Large intestine (tissue), 3 donors: Measurements from ENCODE around the gene CSRP1. TPM values are rescaled to one million over a fixed set of nuclear protein-coding genes. Genes with fewer than 3 reads are reported as not detected.
A peak's percentile ranks its signal among the peaks of the same experiment; 100 is the strongest.

ENCODE experiments used
- DNase-seq, 2 donors: peaks; one replicate each; pipeline versions ENCODE4 v3.0.0 to v3.0.0-alpha.2; 2013
- H3K27ac ChIP-seq: one replicate; pipeline ENCODE4 v1.5.1; 2013; ENCODE audit warnings: low read length
- H3K27me3 ChIP-seq: 2 replicates; pipeline ENCODE4 v1.6.1; 2013; ENCODE audit warnings: low read length; ENCODE audit not compliant: control insufficient read depth, insufficient read depth
- H3K36me3 ChIP-seq: 2 replicates; pipeline ENCODE4 v1.6.1; 2013; ENCODE audit warnings: low read length; ENCODE audit not compliant: control insufficient read depth, insufficient read depth
- H3K4me1 ChIP-seq: one replicate; pipeline ENCODE4 v1.6.1; 2013; ENCODE audit warnings: low read length; ENCODE audit not compliant: control insufficient read depth, insufficient read depth
- H3K4me3 ChIP-seq: one replicate; pipeline ENCODE4 v1.5.1; 2013; ENCODE audit warnings: low read length
- H3K9me3 ChIP-seq: one replicate; pipeline ENCODE4 v1.6.1; 2013; ENCODE audit warnings: mild to moderate bottlenecking, low read depth, low read length, moderate library complexity; ENCODE audit not compliant: control insufficient read depth
- WGBS: methylation state at CpG from one replicate; pipeline ENCODE4 v1.1.5; 2013; ENCODE audit warnings: low lambda C conversion rate; ENCODE audit not compliant: insufficient coverage; 5-methylcytosine and 5-hydroxymethylcytosine counted together
- polyA plus RNA-seq: library from polyadenylated mRNA; unstranded; fragments of 120-200 nt; gene quantifications from one replicate; pipeline ENCODE4 v1.2.1, GENCODE V29; 2013

Gene CSRP1
- polyA plus RNA-seq, 1 donor, result 187 TPM

DNA sequence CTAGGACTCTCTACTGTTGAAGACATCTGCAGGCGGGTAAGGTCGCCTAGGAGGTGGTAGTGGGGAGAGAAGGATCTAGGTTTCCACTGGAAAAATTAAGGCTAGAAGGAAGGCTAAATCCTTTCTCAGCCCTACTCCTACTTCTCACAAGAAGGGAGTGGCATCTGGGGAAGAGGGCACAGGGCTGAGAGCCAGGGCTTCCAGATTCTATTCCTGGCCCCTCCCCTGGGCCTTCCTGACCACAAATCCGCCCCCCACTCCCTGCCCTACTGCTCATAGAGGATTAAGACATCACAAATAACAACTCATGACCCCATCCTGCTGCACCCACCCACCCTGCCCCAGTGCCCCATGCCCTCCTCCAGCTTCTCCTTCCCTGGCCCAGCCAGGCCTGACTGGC is 40.4 kb downstream of the CSRP1 start:
- no CpG with 5 or more reads among the region's 3 CpGs for WGBS
- H3K4me1 ChIP-seq, result peaks cover 20% of the 10 kb centered on the region
- no peaks in the 10 kb centered on the region for H3K9me3 ChIP-seq
- H3K27me3 ChIP-seq, result peaks cover 23% of the 10 kb centered on the region
- no peak for DNase-seq
- H3K27ac ChIP-seq, result no peak overlapping the region
- H3K4me3 ChIP-seq, result no peak overlapping the region
- H3K36me3 ChIP-seq, result peaks cover 8% of the 10 kb centered on the region

GRCh38 chr1:201465698-201466290 is 41.1 kb downstream of the CSRP1 start:
- no peak for DNase-seq
- H3K27me3 ChIP-seq, result peaks cover 23% of the 10 kb centered on the region
- no peak overlapping the region for H3K27ac ChIP-seq
- no peak overlapping the region for H3K4me3 ChIP-seq
- H3K9me3 ChIP-seq, result no peaks in the 10 kb centered on the region
- peaks cover 25% of the 10 kb centered on the region for H3K4me1 ChIP-seq
- peaks cover 8% of the 10 kb centered on the region for H3K36me3 ChIP-seq
- WGBS, result no CpG with 5 or more reads among the region's 9 CpGs

DNA sequence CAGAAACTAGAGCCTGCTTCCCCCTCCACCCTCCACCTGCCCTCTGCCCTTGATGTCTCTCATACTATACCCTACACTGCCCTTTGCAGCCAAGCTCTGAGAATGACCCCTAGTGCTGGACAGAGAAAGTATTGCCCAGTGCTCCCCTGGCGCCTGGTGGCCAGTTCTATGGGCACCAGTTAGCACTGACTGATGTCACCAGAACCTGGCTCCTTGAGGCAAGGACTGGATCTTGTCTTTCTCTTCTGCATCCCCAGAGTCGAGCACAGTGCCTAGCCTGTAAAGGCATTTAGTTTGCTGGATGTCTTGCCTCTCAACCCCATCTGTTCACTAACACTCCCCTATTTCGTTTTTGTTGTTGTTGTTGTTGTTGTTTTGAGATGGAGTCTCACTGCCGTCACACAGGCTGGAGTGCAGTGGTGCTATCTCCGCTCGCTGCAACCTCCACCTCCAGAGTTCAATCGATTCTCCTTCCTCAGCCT is 43.8 kb downstream of the CSRP1 start:
- H3K9me3 ChIP-seq, result no peaks in the 10 kb centered on the region
- no CpG with 5 or more reads among the region's 7 CpGs for WGBS
- no peak for DNase-seq
- no peak overlapping the region for H3K27ac ChIP-seq
- peaks cover 23% of the 10 kb centered on the region for H3K4me1 ChIP-seq
- peaks cover 8% of the 10 kb centered on the region for H3K36me3 ChIP-seq
- H3K27me3 ChIP-seq, result peaks cover 5% of the 10 kb centered on the region
- no peak overlapping the region for H3K4me3 ChIP-seq

DNA sequence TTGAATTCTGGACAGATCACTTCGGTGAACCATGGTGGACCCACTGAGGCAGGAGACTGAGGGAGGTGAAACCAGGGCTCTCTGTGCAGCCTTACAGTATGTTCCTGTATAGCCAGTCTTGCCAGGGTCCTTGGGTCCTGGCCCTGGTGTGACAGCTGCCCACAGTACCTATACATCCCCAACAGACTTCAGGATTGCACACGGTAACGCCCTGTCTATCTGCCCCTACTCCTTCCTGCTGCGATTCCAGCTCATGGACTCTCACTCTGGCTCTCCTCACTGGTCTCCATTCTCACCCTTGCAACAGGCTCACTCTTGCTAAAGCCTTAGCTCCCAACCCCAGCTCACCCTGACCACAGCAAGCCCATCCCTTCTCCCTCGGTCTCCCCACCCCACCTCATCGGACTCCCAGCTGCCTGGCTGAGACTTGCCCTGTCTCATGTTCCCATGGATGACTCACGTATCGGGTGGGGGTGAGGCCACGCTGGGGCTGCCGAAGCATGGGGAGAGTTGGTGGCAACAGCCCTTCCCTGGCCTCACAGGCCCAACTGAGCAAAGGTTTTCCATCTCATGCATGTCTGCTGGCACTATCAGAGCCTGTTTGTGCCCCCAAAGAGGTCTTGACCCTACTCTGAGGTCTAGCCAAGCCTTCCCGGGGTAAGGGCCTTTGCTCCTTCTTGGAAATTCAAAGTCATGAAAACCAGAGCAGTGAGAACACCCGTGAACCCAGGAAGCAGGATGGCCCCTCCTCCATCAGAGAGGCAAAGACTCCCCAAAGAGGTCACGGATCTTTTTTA is 45.1 kb downstream of the CSRP1 start:
- Histone ChIP-seq H3K4me1 (peaks cover 17% of the 10 kb centered on the region), H3K36me3 (peaks cover 8% of the 10 kb centered on the region), H3K27me3 (no peaks in the 10 kb centered on the region), H3K9me3 (no peaks in the 10 kb centered on the region), H3K27ac (peak overlapping the region; percentile 88), H3K4me3 (no peak overlapping the region)
- WGBS, result 100% methylated on average over 1 of the region's 13 CpGs
- peak; percentile 85 to 87 for DNase-seq

DNA sequence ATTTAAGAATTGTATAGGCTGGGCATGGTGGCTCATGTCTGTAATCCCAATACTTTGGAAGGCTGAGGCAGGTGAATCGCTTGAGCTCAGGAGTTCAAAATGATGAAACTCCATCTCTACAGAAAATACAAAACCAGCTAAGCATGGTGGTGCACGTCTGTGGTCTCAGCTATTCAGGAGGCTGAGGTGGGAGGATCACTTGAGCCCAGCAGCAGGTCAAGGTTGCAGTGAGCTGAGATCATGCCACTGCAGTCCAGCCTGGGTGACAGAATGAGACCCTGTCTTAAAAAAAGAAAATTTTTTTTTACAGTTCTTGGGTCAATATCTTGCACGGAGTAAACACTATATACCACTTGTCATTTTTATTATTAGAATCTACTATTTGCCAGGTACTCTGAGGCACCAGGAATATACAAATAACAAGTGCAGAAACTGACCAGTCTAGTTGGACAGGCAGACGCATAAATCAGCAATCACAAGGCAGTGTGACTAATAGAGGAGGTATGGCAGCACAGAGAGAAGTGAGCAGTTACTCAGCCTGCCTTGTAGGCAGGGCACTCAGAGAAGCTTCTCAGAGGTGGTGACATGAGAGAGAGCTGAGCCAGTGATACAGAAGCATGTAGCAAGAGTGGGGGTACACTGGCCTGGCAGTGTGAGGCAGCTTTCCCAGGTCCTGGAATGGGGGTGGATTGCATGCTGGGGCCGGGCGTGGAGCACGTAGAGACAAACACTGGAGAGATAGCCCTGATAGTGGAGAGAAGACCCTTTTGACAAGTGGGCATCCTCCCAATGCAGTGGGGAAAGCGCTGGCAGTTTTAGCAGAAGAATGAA is 45.9 kb downstream of the CSRP1 start:
- H3K9me3 ChIP-seq, result no peaks in the 10 kb centered on the region
- H3K36me3 ChIP-seq, result peaks cover 8% of the 10 kb centered on the region
- no peaks in the 10 kb centered on the region for H3K27me3 ChIP-seq
- peak overlapping the region; percentile 88 for H3K27ac ChIP-seq
- no CpG with 5 or more reads among the region's 8 CpGs for WGBS
- DNase-seq, result peak; percentile 63 to 72
- H3K4me1 ChIP-seq, result peaks cover 17% of the 10 kb centered on the region
- H3K4me3 ChIP-seq, result no peak overlapping the region

- H3K4me1 ChIP-seq, result peaks cover 17% of the 10 kb centered on the region
- no peaks in the 10 kb centered on the region for H3K27me3 ChIP-seq
- DNase-seq, result no peak
- H3K4me3 ChIP-seq, result no peak overlapping the region
- H3K36me3 ChIP-seq, result no peaks in the 10 kb centered on the region
- H3K9me3 ChIP-seq, result no peaks in the 10 kb centered on the region
- WGBS, result no CpG with 5 or more reads among the region's 5 CpGs
- no peak overlapping the region for H3K27ac ChIP-seq
Measured at GRCh38 chr1:201459775-201460174, 47.1 kb downstream of the CSRP1 start.

DNA sequence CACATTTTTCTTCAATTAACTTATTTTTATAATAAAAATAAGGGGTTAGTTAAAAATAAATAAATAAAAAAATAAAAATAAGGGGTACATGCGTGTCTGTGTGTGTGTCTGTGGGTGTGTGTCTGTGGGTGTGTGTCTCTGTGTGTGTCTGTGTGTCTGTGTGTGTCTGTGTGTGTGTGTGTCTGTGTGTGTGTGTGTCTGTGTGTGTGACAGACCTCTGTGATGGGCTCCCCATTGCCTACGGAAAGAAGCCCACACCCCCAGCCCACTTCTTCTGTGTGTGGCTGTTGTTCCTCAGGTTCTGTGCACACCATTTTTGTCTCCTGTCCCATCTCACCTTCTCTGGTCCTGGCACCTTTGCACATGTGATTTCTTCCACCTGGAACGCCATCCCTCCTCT is 47.9 kb downstream of the CSRP1 start:
- Histone ChIP-seq H3K27me3 (no peaks in the 10 kb centered on the region), H3K9me3 (no peaks in the 10 kb centered on the region), H3K4me1 (peaks cover 17% of the 10 kb centered on the region), H3K27ac (no peak overlapping the region), H3K36me3 (no peaks in the 10 kb centered on the region), H3K4me3 (no peak overlapping the region)
- WGBS, result 100% methylated on average over 1 of the region's 3 CpGs
- DNase-seq, result no peak

GRCh38 chr1:201457508-201457960 is 49.4 kb downstream of the CSRP1 start:
- no peak overlapping the region for H3K4me3 ChIP-seq
- no peaks in the 10 kb centered on the region for H3K27me3 ChIP-seq
- H3K36me3 ChIP-seq, result no peaks in the 10 kb centered on the region
- DNase-seq, result no peak
- H3K4me1 ChIP-seq, result peaks cover 17% of the 10 kb centered on the region
- no peaks in the 10 kb centered on the region for H3K9me3 ChIP-seq
- H3K27ac ChIP-seq, result no peak overlapping the region
- WGBS, result no CpG with 5 or more reads among the region's 4 CpGs

DNA sequence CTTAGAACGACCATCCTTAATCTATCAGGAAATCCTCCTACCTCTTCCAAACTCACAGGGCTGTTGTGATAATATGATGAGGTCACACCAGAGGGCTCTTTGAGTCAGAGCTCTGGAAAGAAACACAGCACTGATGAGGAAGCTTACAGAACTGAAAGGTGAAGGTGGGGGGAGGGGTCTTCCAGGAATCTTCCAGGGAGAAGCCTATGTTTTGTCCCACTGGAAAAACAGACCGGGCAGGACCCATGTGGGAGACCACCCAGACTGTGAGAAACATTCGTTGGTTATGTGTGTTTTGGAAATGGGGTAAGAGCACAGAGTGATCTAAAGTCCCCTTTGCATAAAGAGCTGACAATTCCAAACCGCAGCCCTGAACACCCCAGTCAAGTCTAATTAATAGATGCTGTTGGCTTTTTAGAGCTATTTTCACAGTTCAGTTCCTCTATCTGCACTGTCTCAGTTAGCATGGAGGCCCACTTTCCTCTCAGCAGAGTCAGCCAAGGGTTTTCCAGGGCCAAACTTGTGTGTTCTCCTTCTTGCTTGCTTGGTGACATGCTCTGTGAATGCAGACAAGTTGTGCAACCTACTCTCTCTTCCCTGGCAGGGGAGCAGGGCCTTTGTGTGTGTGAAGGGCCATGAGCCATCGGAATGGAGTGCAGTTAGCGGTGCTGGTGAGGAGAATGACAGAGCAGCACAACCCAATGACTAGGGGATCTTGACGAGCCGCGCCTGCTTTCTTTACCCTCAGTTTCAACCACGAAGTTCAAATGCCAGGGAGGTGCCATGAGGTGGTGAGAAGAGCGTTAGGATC is 50.2 kb downstream of the CSRP1 start:
- WGBS, result 50% methylated on average over 2 of the region's 11 CpGs
- H3K4me1 ChIP-seq, result peaks cover 11% of the 10 kb centered on the region
- no peak for DNase-seq

More for the DNA sequence above, 50.2 kb downstream of the CSRP1 start:
- Histone ChIP-seq H3K27ac (no peak overlapping the region), H3K4me3 (no peak overlapping the region), H3K27me3 (no peaks in the 10 kb centered on the region), H3K36me3 (no peaks in the 10 kb centered on the region), H3K9me3 (no peaks in the 10 kb centered on the region)
